HG02759 (cell line): ENCODE results near the gene C3.

ENCODE experiments used
- ATAC-seq: cut with Tn5 transposase; IDR thresholded peaks from one replicate; pipeline ENCODE4 v1.9.1; 2021; ENCODE audit warnings: mild to moderate bottlenecking, moderate library complexity; ENCODE audit not compliant: unreplicated experiment

Gene C3

GRCh38 chr19:6731822-6732221 is 11.4 kb upstream of the C3 start:
- ATAC-seq: no peak

GRCh38 chr19:6730941-6731670 is 10.7 kb upstream of the C3 start:
- ATAC-seq: no peak

- no peak for ATAC-seq
Measured at GRCh38 chr19:6730153-6730804, 9.8 kb upstream of the C3 start.

GRCh38 chr19:6729573-6730152 is 9.2 kb upstream of the C3 start:
- no peak for ATAC-seq

DNA sequence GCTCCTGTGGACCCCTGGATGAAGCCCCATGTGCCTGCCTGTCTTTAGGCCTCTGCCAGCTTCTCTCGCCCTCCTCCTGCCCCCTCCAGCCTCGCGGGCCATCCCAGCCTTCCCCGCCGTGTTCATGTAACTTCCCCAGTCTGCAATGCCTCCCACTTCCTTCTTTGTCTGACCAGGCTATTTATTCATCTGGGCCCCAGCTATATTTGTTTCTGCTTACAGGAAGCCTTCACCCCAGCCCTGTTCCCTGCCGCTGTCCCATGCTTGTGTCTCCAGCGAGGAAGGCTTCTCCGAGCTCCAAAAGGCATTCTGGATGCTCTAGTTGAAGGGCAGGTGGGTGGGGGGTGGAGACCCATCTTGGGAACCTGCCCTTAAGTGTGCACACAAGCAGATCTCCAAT is 7.9 kb upstream of the C3 start:
- no peak for ATAC-seq

DNA sequence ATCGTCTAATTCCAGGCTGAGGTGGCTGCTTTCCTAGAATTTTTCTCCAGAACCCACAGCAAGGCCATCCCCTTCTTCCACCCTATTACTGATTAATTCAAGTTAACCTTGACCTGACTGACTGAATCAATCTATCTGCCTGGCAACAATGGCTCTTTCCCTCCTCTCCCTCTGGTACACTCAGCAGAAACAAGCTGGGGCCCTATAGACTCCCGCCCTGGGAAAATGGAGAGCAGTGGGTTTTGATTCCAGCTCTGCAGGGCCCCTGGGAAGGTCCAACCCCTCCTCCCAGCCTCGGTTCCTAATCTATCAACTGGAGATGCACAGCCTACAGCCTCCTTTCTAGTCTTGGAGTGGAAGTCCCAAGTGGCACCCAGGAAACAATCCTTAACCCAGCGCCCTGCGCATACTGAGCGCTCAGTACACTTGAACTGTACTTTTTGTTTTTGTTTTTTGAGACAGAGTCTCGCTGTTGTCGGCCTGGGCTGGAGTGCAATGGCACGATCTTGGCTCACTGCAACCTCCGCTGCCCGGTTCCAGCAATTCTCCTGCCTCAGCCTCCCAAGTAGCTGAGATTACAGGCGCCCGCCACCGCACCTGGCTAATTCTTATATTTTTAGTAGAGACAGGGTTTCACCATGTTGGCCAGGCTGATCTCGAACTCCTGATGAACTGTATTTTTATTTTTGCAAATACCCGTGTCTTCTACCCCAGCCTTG is 5.2 kb upstream of the C3 start:
- ATAC-seq: no peak

DNA sequence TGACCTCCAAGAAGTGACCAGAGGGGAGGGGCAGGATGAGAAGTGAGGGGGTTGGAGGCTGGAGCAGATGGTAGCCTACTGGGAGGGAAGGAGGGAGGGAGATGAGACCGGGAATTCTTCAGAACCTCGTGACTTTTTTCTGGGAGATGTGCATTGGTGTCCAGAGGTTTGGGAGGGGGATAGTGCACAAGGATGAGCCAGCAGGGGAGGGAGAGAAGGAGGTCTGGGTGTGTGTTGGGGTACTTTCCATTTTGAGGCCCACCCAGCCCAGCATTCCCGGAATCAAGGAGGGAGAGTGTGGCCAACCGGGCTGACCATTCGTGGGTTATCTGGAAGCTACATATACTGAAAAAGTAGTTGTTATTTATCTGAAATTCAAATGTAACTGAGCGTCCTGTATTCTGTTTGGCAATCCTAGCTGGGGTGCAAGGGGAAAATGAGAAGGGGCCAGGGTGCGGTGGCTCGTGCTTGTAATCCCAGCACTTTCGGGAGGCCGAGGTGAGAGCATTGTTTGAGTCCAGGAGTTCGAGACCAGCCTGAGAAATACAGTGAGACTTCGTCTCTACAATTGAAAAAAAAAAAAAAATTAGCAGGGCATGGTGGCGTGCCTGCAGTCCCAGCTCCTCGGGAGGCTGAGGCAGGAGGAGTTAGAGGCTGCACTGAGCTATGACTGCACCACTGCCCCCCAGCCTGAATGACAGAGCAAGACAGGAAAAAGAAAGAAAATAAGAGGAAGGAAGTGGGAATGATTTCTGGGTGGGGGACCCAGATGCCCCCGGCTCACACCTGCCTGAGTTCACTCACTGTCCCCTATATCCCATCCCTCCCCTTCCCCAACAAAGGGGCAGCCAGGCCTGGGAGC is 4.4 kb upstream of the C3 start:
- no peak for ATAC-seq

- no peak for ATAC-seq
Measured at GRCh38 chr19:6723738-6724137, 3.3 kb upstream of the C3 start.

- ATAC-seq: no peak
Measured at GRCh38 chr19:6723108-6723618, 2.7 kb upstream of the C3 start.

GRCh38 chr19:6721773-6722172 is 1.3 kb upstream of the C3 start:
- ATAC-seq: no peak

DNA sequence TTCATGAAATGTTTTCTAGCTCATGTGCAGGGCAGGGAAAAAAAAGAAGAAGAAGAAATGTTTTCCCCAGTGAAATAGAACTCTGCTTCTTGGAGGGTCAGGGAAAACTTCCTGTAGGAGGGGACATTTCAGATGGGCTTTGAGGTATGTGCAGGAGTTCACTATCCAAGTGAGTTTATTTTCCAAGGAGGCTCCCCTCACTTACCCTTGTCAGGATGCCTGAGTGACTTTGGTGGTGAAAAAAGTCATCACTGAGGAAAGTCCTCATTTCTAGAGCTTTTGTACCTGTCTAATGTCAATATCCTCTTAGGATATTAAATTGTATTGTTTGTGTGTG is 656 bp upstream of the C3 start:
- ATAC-seq: no peak

- ATAC-seq: no peak
Measured at GRCh38 chr19:6719992-6720368, 470 bp downstream of the C3 start.

- ATAC-seq: no peak
Measured at GRCh38 chr19:6719540-6719861, 949 bp downstream of the C3 start.

DNA sequence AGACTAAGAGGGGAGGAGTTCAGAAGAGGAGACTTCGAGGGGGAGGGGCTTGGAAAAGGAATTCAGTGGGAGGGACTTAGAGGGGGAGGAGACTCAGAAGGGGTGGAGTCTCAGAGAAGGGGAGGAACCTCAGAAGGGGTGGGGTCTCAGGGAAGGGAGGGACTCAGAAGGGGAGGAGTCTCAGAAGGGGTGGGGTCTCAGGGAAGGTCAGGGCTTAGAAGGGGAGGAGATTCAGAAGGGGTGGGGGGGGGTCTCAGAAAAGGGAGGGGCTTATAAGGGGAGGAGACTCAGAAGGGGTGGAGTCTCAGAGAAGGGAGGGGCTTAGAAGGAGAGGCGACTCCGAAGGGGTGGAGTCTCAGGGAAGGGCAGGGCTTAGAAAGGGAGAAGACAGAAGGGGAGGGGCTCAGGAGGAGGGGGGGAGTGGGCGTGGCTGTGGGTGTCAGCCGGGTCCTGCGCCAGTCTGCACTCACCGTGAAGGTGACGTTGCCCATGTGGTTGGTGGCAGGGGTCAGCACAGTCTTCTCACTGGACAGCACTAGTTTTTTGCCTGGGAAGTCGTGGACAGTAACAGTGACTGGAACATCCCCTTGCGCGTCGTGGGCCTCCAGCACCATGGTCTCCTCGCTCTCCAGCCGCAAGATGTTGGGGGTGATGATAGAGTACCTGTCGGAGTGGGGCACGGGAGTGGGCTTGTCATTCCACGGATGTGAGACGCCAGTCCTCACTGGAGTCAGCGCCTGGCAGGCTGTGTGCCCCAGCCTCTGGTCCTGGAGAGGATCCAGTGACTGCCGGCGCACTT is 1.5 kb downstream of the C3 start:
- no peak for ATAC-seq

GRCh38 chr19:6718111-6718740 is 2.2 kb downstream of the C3 start:
- no peak for ATAC-seq

DNA sequence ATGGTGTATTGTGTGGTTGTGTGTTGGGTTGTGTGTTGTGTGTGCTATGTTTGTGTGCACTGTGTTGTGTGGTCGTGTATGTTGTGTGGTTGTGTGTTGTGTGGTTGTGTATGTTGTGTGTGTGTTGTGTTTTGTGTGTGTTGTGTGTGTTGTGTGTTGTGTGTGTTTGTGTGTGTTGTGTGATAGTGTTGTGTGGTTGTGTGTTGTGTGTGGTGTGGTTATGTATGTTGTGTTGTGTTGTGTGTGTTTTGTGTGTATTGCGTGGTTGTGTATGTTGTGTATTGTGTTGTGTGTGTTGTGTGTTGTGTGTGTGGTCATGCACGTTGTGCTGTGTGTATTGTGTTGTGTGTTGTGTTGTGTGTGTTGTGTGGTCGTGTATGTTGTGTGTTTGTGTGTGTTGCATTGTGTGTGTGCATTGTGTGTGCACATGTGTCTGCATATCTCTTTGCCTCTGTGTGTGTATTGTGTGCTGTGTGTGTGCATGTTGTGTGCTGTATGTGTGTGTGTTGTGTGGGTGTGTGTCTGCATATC is 2.9 kb downstream of the C3 start:
- no peak for ATAC-seq

DNA sequence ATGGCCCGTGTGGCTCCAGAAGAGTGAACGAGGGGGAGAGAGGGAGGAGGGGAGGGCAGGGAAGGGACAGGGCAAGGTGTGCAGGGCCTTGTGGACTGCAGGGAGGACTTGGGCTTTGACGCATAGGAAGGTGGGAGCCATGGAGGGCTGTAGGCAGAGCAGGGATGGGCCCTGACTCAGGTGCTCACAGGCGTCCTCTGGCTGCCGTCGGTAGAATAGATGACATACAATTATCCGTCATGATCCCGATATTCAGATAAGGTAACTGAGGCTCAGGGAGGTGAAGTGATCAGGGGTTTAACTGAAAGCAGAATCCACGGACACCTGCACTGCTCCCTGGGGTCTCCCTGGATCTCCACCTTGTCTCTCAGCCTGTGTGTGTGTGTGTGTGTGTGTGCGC is 3.4 kb downstream of the C3 start:
- ATAC-seq: no peak

DNA sequence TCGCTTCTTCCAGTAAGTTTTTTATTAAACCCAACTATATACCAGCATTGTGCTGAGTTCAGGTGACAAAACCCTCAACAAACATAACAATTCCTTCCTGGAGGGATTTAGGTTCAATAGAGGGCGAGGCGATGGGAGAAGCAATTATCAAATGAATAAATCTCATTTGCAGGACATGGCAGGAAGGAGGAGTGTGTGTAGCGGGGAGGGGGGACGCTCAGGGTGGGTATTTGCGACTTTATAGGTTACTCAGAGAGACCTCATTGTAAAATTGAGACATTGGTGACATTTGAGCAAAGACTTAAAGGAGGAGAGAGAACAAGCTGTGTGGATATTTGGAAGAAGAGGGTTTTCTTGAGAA is 3.9 kb downstream of the C3 start:
- ATAC-seq: no peak

- ATAC-seq: no peak
Measured at GRCh38 chr19:6714749-6715555, 5.5 kb downstream of the C3 start.
